Activated CD8-positive, alpha-beta T cell treated with anti-CD3 and anti-CD28 coated beads, Interleukin-2, amount 10 ng/mL, durations not matched to agents 7 days and 5 days (primary cell): ENCODE results near the gene PPP1R27. TPM values are rescaled to one million over a fixed set of nuclear protein-coding genes. Genes with fewer than 3 reads are reported as not detected.

Source experiments
- ATAC-seq: fragments of 150-1000 bp; cut with Tn5 transposase; one replicate; pipeline ENCODE4 v1.10.0; 2021; ENCODE audit warnings: moderate library complexity
- CTCF ChIA-PET: fragments of 350-600 bp; sonication (Branson Sonifier 250); formaldehyde crosslinking; loops from one replicate; lab custom pipeline; 2021; ENCODE audit warnings: antibody characterized with exemption; lab: Charles Lee
- POLR2A ChIA-PET: fragments of 350-600 bp; sonication (Branson Sonifier 250); formaldehyde crosslinking; loops from one replicate; lab custom pipeline; 2021; ENCODE audit warnings: antibody characterized with exemption; lab: Charles Lee
- DNase-seq: peaks from one replicate; pipeline ENCODE4 v3.0.0-alpha.2; 2020
- H3K27ac Mint-ChIP-seq: one replicate; pipeline ENCODE4 v1.8.0; 2021; ENCODE audit warnings: mild to moderate bottlenecking, mixed read lengths
- H3K27me3 Mint-ChIP-seq: one replicate; pipeline ENCODE4 v1.8.0; 2021; ENCODE audit warnings: low read depth, mixed read lengths
- H3K36me3 Mint-ChIP-seq: one replicate; pipeline ENCODE4 v1.8.0; 2021; ENCODE audit warnings: low read depth, mixed read lengths
- H3K4me1 Mint-ChIP-seq: one replicate; pipeline ENCODE4 v1.8.0; 2021; ENCODE audit warnings: low read depth, mixed read lengths
- H3K4me3 Mint-ChIP-seq: one replicate; pipeline ENCODE4 v1.8.0; 2021; ENCODE audit warnings: mild to moderate bottlenecking, mixed read lengths
- H3K9me3 Mint-ChIP-seq: one replicate; pipeline ENCODE4 v1.8.0; 2022; ENCODE audit warnings: mixed read lengths; ENCODE audit not compliant: insufficient read depth
- total RNA-seq, 2 experiments: library from RNA; stranded (reverse); gene quantifications; one replicate each; pipeline ENCODE4 v1.2.3, GENCODE V29; 2021

The PPP1R27 gene
- total RNA-seq, 2 experiments from 2014 or later: not detected

DNA sequence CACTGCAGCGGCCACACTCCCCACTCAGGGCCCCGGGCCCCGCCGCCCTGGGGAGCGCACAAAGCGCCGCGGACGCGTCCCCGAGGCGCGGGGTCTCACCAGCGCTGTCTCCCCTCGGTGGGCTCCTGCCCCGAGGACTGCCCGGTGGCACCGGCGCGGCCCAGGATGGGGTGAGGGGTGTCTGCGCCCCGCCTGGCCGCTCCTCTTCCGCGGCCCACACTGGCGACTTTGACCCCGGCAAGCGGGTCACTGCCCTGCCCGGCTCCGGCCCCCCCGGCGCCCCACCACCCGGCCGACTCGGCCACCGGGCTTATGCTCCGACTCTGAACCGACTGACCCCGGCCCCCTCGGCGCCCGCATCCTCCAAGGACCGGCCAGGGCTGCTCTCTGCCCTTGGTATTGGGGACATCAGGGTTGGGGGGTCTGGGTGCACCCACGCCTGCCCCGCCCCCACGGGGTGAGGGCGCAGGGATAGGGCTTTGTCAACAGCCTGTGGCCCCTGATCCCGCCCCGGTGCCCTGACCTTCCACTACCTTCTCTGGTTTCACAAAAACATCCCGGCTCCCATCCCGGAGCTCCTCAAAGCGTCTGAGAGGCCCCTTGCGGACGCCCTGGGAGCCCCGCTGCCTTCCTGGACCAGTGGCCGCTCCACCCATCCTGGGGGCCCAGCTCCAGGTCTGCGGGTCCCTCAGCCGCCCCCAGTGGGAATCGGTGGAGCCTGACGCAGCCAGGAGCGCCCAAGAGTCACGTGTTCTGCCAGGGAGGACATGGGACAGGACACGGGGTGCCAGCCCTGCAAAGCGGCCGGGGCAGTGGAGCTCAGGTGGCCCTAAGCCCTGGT is 30.1 kb downstream of the PPP1R27 start:
- Mint-ChIP-seq H3K36me3 (no peaks in the 10 kb centered on the region), H3K9me3 (no peaks in the 10 kb centered on the region), H3K4me1 (no peaks in the 10 kb centered on the region), H3K27me3 (peaks cover 43% of the 10 kb centered on the region), H3K4me3 (no peak overlapping the region), H3K27ac (no peak overlapping the region)
- ChIA-PET CTCF (no interaction called here), POLR2A (no interaction called here)
- ATAC-seq: no peak
- no peak for DNase-seq

DNA sequence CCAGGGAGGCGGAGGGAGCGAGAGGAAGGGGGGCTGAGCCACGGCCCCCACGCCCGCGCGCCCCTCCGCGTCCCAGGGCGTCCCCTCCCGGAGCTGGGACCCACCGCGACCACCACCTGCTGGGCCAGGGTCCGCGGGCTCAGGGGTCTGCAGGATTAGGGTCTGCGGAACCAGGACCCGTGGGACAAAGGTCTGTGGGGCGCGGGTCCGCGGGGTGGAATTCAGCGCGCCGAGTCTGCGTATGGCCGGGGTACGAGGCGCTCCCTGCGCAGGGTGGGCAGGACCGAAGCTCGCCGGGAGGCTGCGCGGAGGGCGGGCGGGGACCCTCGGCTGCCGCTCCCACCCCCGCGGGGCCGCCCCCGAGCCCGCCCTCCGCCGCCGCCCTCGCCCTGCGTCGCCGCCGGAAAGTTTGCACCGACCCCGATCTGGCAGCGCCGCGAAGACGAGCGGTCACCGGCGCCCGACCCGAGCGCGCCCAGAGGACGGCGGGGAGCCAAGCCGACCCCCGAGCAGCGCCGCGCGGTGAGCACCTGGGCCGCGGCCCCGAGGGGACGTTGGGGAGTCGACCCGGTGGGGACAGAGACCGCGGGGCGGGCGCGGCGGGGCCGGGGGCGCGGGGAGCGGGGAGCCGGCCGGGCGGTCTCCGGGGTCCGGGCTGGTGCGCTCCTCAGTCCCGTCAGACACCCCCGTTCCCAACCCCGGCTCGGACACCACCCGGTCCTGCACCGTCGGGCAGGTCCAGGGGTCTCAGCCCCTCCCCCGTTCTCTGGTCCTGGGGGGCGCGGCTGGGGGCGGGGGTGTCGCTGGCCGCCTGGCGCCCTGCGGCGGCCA is 30.9 kb downstream of the PPP1R27 start, which contains the start of gene GCGR:
Gene GCGR, plus strand, starts transcription at position 423 of the 831 bp plus-strand sequence. CDS start 4,869 bp downstream, outside the sequence.
- Mint-ChIP-seq H3K4me3 (no peak within 1 kb of the TSS), H3K36me3 (no peaks in the 10 kb centered on the region), H3K27me3 (peaks cover 39% of the 10 kb centered on the region), H3K4me1 (no peaks in the 10 kb centered on the region), H3K27ac (no peak within 1 kb of the TSS), H3K9me3 (no peaks in the 10 kb centered on the region)
- ChIA-PET CTCF (no interaction called here), POLR2A (no interaction called here)
- DNase-seq (no peak), ATAC-seq (no peak)

- DNase-seq (no peak), ATAC-seq (no peak)
- Mint-ChIP-seq H3K27me3 (peaks cover 39% of the 10 kb centered on the region), H3K4me3 (no peak overlapping the region), H3K27ac (no peak overlapping the region), H3K36me3 (no peaks in the 10 kb centered on the region), H3K4me1 (no peaks in the 10 kb centered on the region), H3K9me3 (no peaks in the 10 kb centered on the region)
- ChIA-PET POLR2A (no interaction called here), CTCF (no interaction called here)
Observed at GRCh38 chr17:81802856-81803643, 31.8 kb downstream of the PPP1R27 start.

DNA sequence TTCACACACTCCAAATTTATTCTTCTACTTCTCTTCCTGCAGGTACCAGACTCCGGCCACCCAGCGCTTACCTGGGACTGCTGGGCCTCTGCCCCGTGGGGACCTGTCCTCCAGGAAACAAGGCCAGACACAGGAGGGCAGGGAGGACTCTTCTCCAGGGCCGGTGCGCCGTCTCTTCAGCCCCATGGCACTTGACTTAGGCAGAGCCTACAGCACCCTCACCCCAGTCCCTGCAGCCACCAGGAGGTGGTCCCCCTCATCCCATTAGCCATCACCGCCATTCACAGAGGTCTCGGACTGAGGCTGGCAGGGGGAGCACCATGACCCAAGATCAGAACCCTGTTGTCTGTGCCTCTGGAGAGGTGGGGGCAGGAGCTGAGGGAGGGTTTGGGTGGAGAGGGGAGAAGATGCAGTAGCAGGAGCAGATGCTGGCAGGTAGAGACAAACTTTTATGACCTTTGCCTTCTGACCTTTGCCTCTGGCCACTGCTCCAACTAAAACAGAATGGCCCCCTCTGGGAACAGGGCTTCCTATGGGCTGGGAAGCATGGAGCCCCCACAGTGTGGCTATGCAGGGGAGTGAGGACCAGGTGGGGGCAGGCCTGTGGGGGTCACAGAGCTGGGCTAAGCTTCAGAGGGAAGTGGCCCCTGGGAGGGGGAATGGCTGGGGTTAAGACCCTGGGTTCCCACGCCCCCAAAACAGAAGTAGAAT is 32.6 kb downstream of the PPP1R27 start:
- peaks cover 36% of the 10 kb centered on the region for H3K27me3 Mint-ChIP-seq
- no peak overlapping the region for H3K27ac Mint-ChIP-seq
- DNase-seq: no peak
- H3K36me3 Mint-ChIP-seq: no peaks in the 10 kb centered on the region
- POLR2A ChIA-PET: no interaction called here
- no peaks in the 10 kb centered on the region for H3K4me1 Mint-ChIP-seq
- no peak for ATAC-seq
- CTCF ChIA-PET: no interaction called here
- H3K9me3 Mint-ChIP-seq: no peaks in the 10 kb centered on the region
- no peak overlapping the region for H3K4me3 Mint-ChIP-seq

DNA sequence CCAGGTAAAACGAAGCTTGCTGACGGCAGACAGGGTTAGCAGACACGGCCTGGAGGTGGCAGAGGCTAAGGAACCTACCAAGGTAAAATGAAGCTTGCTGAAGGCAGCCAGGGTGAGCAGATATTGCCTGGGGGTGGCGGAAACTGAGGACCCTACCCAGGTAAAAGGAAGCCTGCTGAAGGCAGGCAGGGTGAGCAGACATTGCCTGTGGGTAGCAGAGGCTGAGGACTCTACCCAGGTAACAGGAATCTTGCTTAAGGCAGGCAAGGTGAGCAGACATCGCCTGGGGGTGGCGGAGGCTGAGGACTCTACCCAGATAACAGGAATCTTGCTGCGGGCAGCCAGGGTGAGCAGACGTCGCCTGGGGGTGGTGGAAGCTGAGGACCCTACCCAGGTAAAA is 33.5 kb downstream of the PPP1R27 start:
- ChIA-PET POLR2A (interaction anchor here (0.6 to 0.9 kb wide), 2 partner anchors 9 to 88 kb away, joined by 4 to 6 read pairs; no protein-coding TSS in a partner anchor), CTCF (no interaction called here)
- Mint-ChIP-seq H3K4me3 (no peak overlapping the region), H3K9me3 (no peaks in the 10 kb centered on the region), H3K4me1 (no peaks in the 10 kb centered on the region), H3K36me3 (no peaks in the 10 kb centered on the region), H3K27me3 (peaks cover 32% of the 10 kb centered on the region), H3K27ac (no peak overlapping the region)
- ATAC-seq: no peak
- DNase-seq: no peak

DNA sequence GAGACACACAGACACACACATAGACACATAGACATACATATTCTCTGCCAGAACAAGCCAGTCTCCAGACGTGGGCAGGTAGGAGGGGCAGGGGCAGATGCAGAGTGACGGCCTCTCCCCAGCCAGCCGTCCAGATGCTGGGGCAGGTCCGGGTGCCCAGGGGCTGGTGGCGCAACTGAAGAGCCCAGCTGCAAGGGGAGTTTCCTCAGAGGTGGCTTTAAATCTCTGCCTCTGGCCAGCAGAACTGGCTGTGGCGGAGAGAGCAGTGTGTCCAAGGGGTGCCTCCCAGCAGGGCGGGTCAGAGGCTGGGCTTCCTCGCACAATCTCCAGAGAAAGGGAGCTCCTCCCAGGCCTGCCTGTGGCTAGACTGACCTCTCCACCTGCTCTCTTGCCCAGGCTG is 40.3 kb downstream of the PPP1R27 start:
- H3K27ac Mint-ChIP-seq: no peak overlapping the region
- DNase-seq: no peak
- no peak overlapping the region for H3K4me3 Mint-ChIP-seq
- H3K9me3 Mint-ChIP-seq: no peaks in the 10 kb centered on the region
- H3K27me3 Mint-ChIP-seq: no peaks in the 10 kb centered on the region
- no peak for ATAC-seq
- ChIA-PET POLR2A (no interaction called here), CTCF (no interaction called here)
- no peaks in the 10 kb centered on the region for H3K36me3 Mint-ChIP-seq
- no peaks in the 10 kb centered on the region for H3K4me1 Mint-ChIP-seq

DNA sequence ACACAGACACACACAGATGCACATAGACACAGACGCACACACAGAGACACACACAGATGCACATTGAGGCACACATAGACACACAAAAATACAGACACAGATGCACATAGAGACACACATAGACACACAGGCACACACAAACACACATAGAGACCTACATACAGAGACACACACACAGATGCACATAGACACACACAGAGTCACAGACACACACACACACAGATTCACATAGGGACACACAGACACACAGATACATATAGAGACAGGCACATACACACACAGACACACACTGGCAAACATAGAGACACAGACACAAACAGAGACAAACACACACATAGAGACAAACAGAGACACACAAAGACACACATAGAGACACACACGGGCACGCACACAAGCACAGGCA is 40.8 kb downstream of the PPP1R27 start:
- CTCF ChIA-PET: no interaction called here
- DNase-seq (no peak), ATAC-seq (no peak)
- Mint-ChIP-seq H3K36me3 (no peaks in the 10 kb centered on the region), H3K27me3 (no peaks in the 10 kb centered on the region), H3K4me3 (no peak overlapping the region), H3K4me1 (no peaks in the 10 kb centered on the region), H3K27ac (no peak overlapping the region), H3K9me3 (no peaks in the 10 kb centered on the region)
- POLR2A ChIA-PET: no interaction called here

DNA sequence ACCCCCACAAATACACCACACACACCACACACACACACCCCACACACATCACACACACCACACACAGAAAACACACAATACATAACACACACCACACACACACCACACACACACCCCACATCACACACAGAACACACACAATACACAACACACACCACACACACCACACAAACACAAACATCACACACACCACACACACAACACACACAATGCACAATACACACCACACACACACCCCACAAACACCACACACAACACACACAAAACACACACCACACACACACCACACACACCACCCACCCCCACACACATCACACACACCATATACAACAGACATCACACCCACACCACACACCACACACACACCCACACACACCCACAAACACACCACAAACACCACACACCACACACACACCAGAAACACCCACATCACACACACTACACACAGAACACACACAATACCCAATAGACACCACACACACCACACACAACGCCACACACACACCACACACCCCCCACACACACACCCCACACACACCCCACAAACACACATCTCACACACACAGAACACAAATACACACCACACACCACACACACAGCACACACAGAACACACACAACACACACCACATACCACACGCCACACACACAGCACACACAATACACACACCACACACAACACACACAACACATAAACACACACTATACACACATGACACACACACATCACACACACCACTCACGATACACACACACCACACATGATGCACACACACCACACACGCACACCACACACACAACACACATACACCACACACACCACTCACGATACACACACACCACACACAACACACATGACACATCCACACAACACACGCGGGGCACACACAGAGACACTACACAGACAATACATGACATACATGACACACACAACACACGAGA is 41.9 kb downstream of the PPP1R27 start:
- CTCF ChIA-PET: no interaction called here
- no peaks in the 10 kb centered on the region for H3K4me1 Mint-ChIP-seq

More for the DNA sequence above, 41.9 kb downstream of the PPP1R27 start:
- H3K9me3 Mint-ChIP-seq: no peaks in the 10 kb centered on the region
- POLR2A ChIA-PET: no interaction called here
- no peak for ATAC-seq
- no peak overlapping the region for H3K27ac Mint-ChIP-seq
- H3K4me3 Mint-ChIP-seq: no peak overlapping the region
- H3K27me3 Mint-ChIP-seq: no peaks in the 10 kb centered on the region
- H3K36me3 Mint-ChIP-seq: no peaks in the 10 kb centered on the region
- no peak for DNase-seq
